Astrocyte of the hippocampus (primary cell): Measurements from ENCODE around the gene SIX5.
"Not testable (repeated sequence)": the region's sequence is repeated elsewhere in the genome, so short reads cannot be mapped to it uniquely, and the experiment has no call there.

Experiments used
- DNase-seq: peaks from one replicate; pipeline ENCODE4 v3.0.0; 2011; ENCODE audit warnings: low read depth, low spot score

The SIX5 gene

DNA sequence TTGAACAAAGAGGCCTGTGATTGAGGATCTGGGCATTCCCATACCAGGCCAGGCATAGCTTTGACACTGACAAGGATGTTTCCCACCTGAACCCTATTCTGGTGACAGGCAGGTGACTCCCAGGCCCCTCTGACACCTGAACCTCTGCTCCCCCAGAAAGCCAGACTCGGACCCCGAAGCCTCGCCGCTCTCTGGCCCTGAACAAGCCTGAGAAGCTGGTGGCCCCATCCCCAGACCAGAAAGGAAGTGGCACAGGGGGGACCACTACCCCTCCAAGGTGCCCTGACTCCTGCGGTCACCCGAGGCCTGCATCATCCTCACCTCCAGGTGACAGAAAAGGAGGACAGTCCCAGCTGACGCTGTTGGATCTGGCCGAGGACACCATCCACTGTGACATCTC lies 14.7 kb downstream of the SIX5 start:
- no peak for DNase-seq

DNA sequence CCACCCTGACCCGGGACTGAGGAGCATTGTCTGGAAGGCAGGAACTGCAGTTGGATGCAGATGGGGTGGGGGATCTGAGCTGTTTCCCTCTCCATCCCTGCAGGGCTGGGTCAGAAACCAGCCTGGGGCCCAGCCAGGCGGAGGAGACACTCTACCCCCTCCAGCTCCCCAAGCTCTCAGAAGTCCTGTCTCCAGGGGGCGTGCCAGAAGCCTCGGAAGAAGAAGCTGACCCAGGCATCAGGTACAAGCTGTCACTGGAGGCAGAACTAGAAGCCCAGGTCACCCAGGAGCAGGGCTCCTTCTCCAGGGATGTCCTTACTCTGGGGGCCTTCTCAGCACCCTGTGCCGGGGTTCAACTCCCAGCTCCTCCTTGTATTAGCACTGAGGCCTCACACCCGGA lies 15.5 kb downstream of the SIX5 start:
- DNase-seq = no peak

GRCh38 chr19:45752639-45753038 lies 16.4 kb downstream of the SIX5 start:
- DNase-seq = no peak

DNA sequence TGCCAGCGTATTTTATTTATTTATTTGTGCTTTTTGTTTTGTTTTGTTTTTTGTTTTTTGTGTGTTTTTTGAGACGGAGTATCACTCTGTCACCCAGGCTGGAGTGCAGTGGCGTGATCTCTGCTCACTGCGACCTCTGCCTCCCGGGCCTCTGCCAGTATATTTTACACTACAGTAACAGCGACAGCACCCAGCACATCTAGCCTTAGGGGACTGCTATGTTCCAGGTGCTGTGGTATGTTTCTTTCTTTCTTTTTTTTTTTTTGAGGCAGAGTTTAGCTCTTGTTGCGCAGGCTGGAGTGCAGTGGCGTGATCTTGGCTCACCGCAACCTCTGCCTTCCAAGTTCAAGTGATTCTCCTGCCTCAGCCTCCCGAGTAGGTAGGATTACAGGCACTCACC lies 17.6 kb downstream of the SIX5 start:
- not testable (repeated sequence) for DNase-seq

DNA sequence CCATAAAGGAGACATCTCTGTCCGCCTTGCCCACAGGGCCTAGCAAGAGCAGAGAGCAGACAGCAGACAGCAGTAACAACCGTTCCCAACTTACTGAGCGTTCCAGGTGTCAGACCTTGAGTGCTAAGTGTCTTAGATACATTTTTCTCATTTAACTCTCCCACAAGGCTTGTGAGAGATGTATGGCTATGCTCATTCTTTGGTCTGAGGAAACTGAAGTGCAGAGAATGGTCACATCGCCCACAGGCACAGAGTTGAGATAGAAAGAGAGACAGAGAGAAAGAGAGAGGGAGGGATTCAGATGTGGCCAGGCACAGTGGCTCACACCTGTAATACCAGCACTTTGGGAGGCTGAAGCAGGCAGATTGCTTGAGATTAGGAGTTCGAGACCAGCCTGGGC lies 21.5 kb downstream of the SIX5 start:
- no peak for DNase-seq

- DNase-seq = no peak
Measured at GRCh38 chr19:45746866-45747265, 22.2 kb downstream of the SIX5 start.

DNA sequence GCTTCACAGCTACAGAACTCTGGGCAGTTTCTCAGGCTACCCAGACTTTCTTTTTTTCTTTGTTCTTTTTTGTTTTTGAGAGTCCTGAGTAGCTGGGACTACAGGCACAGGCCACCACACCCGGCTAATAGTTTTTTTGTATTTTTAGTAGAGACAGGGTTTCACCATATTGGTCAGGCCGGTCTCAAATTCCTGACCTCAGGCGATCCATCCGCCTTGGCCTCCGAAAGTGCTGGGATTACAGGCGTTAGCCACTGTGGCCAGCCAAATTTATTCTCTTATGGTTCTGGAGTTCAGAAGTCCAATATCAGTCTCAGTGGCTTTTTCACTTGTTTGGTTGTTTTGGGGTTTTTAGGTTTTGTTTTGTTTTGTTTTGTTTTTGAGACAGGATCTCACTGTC lies 23.4 kb downstream of the SIX5 start:
- DNase-seq = no peak

- no peak for DNase-seq
Measured at GRCh38 chr19:45742969-45743368, 26.1 kb downstream of the SIX5 start.

- DNase-seq = no peak
Measured at GRCh38 chr19:45739498-45740439, 29.3 kb downstream of the SIX5 start.

DNA sequence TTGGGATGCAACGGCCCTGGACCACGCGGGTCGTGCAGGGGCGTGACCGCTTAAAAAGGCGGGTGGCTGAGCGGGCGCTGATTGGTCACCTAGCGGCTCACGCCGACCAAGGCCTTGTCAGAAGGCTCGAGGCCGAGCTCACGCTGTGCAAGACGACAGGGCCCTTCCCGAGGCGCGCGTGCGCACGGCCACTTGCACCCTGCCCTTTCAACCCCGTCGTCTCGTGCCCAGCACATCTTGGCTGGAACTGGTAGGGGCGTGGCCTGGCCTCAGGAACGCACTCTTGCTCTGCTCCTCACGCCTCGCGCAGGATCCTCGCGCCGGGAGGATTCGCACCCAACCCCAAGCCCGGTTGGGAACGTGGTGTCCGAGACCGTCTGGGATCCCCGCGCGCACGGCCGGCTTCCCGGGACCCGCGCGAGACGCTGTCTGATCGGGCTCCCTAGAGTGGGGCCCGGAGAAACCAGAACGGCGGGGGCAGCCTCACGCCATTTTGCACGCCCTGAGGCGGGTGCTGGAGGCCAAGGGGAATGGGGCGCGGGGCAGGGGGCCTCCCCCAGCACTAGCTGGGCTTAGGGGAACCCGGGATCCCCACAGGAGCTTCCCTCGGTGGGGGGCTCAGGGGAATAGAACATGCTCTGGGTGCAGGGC lies 35.8 kb downstream of the SIX5 start, which contains the start of gene MEIOSIN:
Gene MEIOSIN (plus strand): TSS at position 280 of the 651 bp plus-strand sequence. CDS start 1,938 bp downstream, outside the sequence.
- no peak for DNase-seq

GRCh38 chr19:45730368-45731288 lies 38.4 kb downstream of the SIX5 start, which contains the start of gene FBXO46:
TSS of gene FBXO46 (minus strand) at chr19:45730896. CDS start at chr19:45713495, 17,401 bp downstream.
- DNase-seq = peak; percentile 99

GRCh38 chr19:45729800-45730290 lies 39.2 kb downstream of the SIX5 start:
- peak; percentile 24 for DNase-seq

GRCh38 chr19:45728683-45729082 lies 40.4 kb downstream of the SIX5 start:
- not testable (repeated sequence) for DNase-seq

GRCh38 chr19:45720065-45720464 lies 49.0 kb downstream of the SIX5 start:
- DNase-seq = not testable (repeated sequence)

DNA sequence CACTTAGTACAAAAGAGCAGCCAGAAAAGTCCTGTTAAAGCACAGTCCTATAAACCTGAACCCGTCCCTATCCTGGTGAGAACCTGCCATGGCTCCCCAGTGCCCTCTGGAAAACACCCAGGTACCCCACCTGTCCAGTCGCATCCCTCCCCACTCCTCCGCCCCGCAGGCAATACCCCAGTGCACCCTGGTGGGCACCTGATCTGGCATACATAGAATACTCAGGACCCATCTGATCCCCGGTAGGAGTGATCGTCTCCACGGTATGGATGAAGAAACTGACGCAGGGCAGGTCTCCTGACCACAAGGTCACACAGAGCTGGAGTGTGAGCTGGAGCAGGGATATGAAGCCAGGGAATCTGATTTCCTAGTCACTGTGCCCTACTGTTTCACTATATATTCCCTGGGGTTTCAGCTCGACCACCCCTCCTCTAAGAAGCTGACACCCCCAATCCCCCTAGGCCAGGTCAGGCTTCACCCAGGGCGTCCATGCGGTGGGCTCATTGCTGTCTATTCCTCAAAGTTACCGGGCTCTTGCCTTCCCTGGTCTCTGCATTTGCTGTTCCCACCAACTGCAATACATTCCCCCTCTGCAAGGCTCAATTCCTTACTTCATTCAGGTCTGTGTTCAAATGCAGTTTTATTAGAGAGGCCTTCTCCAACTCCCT lies 50.9 kb downstream of the SIX5 start:
- no peak for DNase-seq

DNA sequence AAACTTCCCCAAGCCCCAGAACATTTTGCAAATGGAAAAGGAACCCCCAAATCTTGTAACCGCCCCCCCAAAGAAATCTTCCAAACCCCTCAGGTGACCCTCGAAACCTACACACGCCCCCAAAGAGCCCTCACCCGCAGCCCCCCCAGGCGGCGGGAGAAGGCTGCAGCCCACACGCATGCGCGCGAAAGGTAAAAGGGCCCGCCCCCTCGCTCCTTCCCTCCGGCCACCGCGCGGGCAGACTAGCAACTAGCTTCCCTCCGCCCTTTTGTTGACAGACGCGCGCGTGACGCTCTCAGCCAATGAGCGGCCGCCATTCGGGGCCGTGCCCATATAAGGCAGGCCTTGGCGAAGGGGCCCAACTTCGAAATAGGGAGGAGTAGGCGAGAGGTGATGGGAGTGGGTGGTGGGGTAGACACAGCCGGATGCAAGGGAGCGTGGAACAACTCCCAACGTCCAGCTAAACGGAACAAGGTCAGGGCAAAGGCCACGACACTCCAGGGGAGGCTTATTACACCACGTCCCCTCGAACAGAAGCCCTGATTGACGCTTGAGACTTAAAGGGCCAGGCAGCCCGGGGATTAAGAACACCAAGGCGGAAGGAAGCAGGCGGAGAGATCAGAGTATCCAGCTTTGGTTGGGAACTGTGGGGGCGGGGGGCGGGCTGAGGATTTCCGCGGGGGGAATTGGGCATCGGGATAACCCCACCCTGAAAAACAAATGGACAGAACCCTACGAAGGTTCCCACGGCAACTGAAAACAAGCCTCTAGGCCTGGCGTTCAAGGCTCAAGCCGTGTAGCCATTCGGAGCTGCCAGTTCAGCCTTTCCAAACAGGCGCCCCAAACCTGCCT lies 51.7 kb downstream of the SIX5 start:
- peak; percentile 100 for DNase-seq

DNA sequence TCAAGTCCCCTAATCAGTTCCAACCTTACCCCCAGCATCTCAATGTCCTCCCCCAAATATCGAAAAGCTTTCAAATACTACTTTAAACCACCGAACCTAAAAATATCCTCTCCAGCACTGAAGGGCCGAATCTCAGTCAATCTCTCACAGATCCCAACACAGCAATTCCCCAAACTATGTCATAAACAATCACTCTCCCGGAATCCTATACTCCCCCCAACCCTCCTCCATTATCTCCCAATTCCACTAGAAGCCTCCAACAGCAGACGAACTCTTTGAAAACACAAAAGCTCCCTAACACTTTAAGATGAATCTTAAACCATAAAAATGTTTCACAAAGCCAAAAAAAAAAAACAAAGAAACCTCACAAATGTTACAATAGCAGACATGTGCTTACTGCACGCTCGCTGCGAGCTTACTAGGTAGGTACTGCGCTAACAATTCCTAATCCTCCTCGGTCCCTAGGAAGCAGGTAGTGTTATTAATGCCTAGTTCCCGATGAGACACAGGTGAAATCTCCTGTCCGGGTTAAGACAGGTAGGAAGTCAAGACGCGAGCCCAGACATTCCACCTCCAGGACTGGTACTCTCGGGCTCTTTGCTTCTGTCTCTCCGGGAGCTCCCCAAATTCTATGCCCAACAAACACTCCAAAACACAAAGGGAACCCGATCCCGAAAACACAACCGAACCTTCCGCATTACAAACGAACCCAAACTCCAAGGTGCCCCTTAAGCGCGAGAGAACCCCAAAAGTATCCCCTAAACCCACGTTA lies 52.5 kb downstream of the SIX5 start:
- peak; percentile 47 for DNase-seq

GRCh38 chr19:45715139-45715538 lies 53.9 kb downstream of the SIX5 start:
- DNase-seq = no peak
